GM21447 (cell line): ENCODE data around the gene SCGB2A2.

ENCODE experiments used
- ATAC-seq: cut with Tn5 transposase; IDR thresholded peaks from one replicate; pipeline ENCODE4 v1.9.1; 2021; ENCODE audit not compliant: unreplicated experiment

SCGB2A2 gene

GRCh38 chr11:62298975-62299374 is 29.0 kb downstream of the SCGB2A2 start, which contains the start of gene SCGB1D4:
SCGB1D4 (minus strand) TSS chr11:62299075; CDS start chr11:62299010, 65 bp downstream.
- ATAC-seq: no peak

GRCh38 chr11:62306227-62306626 is 36.3 kb downstream of the SCGB2A2 start:
- ATAC-seq: no peak

- ATAC-seq: no peak
These were observed 38.0 kb downstream of the SCGB2A2 start for GRCh38 chr11:62307950-62308349.

DNA sequence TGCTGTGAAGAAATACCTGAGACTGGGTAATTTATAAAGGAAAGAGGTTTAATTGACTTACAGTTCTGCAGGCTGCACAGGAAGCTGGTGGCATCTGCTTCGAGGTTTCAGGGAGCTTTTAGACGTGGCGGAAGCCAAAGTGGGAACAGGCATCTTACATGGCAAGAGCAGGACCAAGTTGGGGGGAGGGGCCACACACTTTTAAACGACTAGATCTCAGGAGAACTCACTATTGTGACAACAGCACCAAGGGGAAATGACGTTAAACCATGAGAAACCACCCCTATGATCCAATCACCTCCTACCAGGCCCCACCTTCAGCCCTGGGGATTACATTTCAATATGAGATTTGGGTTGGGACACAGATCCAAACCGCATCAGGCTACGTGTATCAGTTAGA is 40.0 kb downstream of the SCGB2A2 start:
- ATAC-seq: no peak

DNA sequence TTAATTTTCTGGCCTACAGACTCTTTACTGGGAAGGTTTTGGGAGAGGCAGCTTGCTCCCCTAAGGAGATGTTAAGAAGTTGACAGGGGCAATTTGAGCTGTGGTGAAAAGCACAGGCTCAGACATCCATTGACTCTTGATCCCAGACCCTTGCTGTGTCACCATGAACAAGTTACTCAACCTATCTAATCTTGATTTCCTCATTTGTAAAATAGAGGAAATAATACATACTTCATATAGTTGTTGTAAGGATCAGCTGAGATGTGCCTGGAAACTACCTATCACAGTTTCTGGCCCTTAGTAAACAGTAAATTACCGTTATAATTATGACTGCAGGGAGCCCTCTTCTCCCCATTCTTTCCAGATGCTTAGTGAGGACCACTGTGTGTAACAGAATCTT is 45.5 kb downstream of the SCGB2A2 start:
- ATAC-seq: no peak

DNA sequence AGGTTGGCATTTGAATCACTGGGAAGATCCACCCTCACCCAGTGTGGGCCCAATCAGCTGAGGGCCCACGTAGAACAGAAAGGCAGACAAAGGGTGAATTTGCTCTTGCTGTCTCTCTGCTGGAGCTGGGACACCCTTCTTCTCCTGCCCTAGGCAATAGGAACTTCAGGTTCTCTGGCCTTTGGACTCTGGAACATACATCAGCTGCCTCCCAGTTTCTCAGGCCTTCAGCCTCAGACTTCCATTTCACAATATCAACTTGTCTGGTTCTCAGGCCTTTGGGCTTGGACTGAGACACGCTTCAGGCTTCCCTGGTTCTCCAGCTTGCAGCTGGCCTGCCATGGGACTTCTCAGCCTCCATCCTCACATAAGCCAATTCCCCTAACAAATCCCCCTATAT is 52.6 kb downstream of the SCGB2A2 start:
- ATAC-seq: no peak
